HG03439 (cell line): ENCODE results near the gene PPEF2.
"Not testable (repeated sequence)": the region's sequence is repeated elsewhere in the genome, so short reads cannot be mapped to it uniquely, and the experiment has no call there.

ENCODE experiments used
- ATAC-seq: cut with Tn5 transposase; IDR thresholded peaks from one replicate; pipeline ENCODE4 v1.9.1; 2021; ENCODE audit warnings: mild to moderate bottlenecking, moderate library complexity; ENCODE audit not compliant: unreplicated experiment

PPEF2 gene

GRCh38 chr4:75895744-75896314 is 6.4 kb downstream of the PPEF2 start:
- peak; percentile 64 for ATAC-seq

- no peak for ATAC-seq
These were observed 9.7 kb downstream of the PPEF2 start for GRCh38 chr4:75892508-75892907.

- no peak for ATAC-seq
These were observed 10.6 kb downstream of the PPEF2 start for GRCh38 chr4:75891611-75892010.

- no peak for ATAC-seq
These were observed 12.6 kb downstream of the PPEF2 start for GRCh38 chr4:75889537-75890199.

- no peak for ATAC-seq
These were observed 16.1 kb downstream of the PPEF2 start for GRCh38 chr4:75886104-75886503.

GRCh38 chr4:75881476-75881875 is 20.8 kb downstream of the PPEF2 start:
- no peak for ATAC-seq

- ATAC-seq, result no peak
These were observed 22.0 kb downstream of the PPEF2 start for GRCh38 chr4:75880278-75880677.

GRCh38 chr4:75878246-75878756 is 24.0 kb downstream of the PPEF2 start:
- ATAC-seq, result no peak

- no peak for ATAC-seq
These were observed 26.0 kb downstream of the PPEF2 start for GRCh38 chr4:75876218-75876617.

- no peak for ATAC-seq
These were observed 33.2 kb downstream of the PPEF2 start for GRCh38 chr4:75869100-75869499.

- ATAC-seq, result no peak
These were observed 35.1 kb downstream of the PPEF2 start for GRCh38 chr4:75867130-75867529.

- no peak for ATAC-seq
These were observed 41.6 kb downstream of the PPEF2 start for GRCh38 chr4:75860606-75861005.

- no peak for ATAC-seq
These were observed 43.5 kb downstream of the PPEF2 start for GRCh38 chr4:75858721-75859120.

GRCh38 chr4:75849461-75849860 is 52.8 kb downstream of the PPEF2 start:
- ATAC-seq, result no peak

GRCh38 chr4:75848891-75849290 is 53.4 kb downstream of the PPEF2 start:
- ATAC-seq, result no peak

- not testable (repeated sequence) for ATAC-seq
These were observed 54.0 kb downstream of the PPEF2 start for GRCh38 chr4:75848171-75848760.

GRCh38 chr4:75845992-75846391 is 56.3 kb downstream of the PPEF2 start:
- no peak for ATAC-seq

- ATAC-seq, result no peak
These were observed 58.0 kb downstream of the PPEF2 start for GRCh38 chr4:75844151-75844662.

- ATAC-seq, result no peak
These were observed 58.7 kb downstream of the PPEF2 start for GRCh38 chr4:75843596-75843995.

GRCh38 chr4:75841641-75842520 is 60.4 kb downstream of the PPEF2 start:
- no peak for ATAC-seq

GRCh38 chr4:75834772-75835154 is 67.5 kb downstream of the PPEF2 start:
- ATAC-seq, result no peak
